HG02610 (cell line): ENCODE results near the gene SRCAP.

Experiments used
- ATAC-seq: cut with Tn5 transposase; IDR thresholded peaks from one replicate; pipeline ENCODE4 v1.9.1; 2021; ENCODE audit warnings: mild to moderate bottlenecking, moderate library complexity; ENCODE audit not compliant: unreplicated experiment

Gene SRCAP

GRCh38 chr16:30698816-30699614, at the start of gene SRCAP:
SRCAP (plus strand) TSS chr16:30699171; CDS start chr16:30700825, 1,654 bp downstream.
- ATAC-seq = peak; percentile 23

- peak; percentile 2 for ATAC-seq
Observed at GRCh38 chr16:30649725-30650368, 49.1 kb upstream of the SRCAP start.

- peak; percentile 73 for ATAC-seq
Observed at GRCh38 chr16:30650369-30651123, 48.4 kb upstream of the SRCAP start, which contains the start of gene PRR14. PRR14 (plus strand) TSS chr16:30650960; CDS start chr16:30651646, 686 bp downstream.

GRCh38 chr16:30651124-30652004, 47.6 kb upstream of the SRCAP start:
- ATAC-seq = peak; percentile 35

- ATAC-seq = no peak
Observed at GRCh38 chr16:30652005-30652296, 47.0 kb upstream of the SRCAP start.

GRCh38 chr16:30652718-30653117, 46.3 kb upstream of the SRCAP start:
- ATAC-seq = no peak

- no peak for ATAC-seq
Observed at GRCh38 chr16:30654856-30655255, 44.1 kb upstream of the SRCAP start.

- ATAC-seq = no peak
Observed at GRCh38 chr16:30655815-30656347, 43.1 kb upstream of the SRCAP start.

GRCh38 chr16:30656388-30656787, 42.6 kb upstream of the SRCAP start:
- ATAC-seq = no peak

- no peak for ATAC-seq
Observed at GRCh38 chr16:30656974-30657865, 41.8 kb upstream of the SRCAP start.

- ATAC-seq = peak; percentile 72
Observed at GRCh38 chr16:30657866-30658730, 40.9 kb upstream of the SRCAP start, which contains the start of gene FBRS. FBRS (plus strand) TSS chr16:30658431; CDS start chr16:30659519, 1,088 bp downstream.

- ATAC-seq = peak; percentile 45
Observed at GRCh38 chr16:30658731-30659506, 40.1 kb upstream of the SRCAP start.

GRCh38 chr16:30659507-30660423, 39.2 kb upstream of the SRCAP start:
- no peak for ATAC-seq

- ATAC-seq = no peak
Observed at GRCh38 chr16:30660424-30661261, 38.3 kb upstream of the SRCAP start.

GRCh38 chr16:30662449-30662848, 36.5 kb upstream of the SRCAP start:
- ATAC-seq = no peak

GRCh38 chr16:30663038-30663437, 35.9 kb upstream of the SRCAP start:
- ATAC-seq = no peak
